UCSD-AML1 (cell line): ENCODE results near the gene LAMB1.
"Not testable (repeated sequence)": the region's sequence is repeated elsewhere in the genome, so short reads cannot be mapped to it uniquely, and the experiment has no call there.

Source experiments
- DNase-seq: peaks from one replicate; lab custom pipeline; 2025; ENCODE audit not compliant: unreplicated experiment; lab: John Stamatoyannopoulos, UW

The LAMB1 gene

DNA sequence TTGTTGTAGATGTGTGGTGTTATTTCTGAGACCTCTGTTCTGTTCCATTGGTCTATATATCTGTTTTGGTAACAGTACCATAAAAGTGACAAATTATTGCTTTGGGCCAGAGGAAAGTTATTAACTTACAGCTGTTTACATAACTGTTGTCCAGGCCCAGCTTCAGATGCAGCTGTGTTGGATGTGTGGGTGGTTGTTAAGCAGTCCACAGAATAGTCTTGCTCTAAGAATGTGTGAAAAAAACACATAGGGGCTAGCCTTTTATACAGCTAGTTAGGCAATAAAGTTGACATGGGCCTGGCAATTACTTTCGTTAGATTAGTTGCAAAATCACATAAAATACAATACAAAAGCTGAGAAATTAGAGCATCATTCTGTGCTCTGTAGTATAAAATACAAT, 80.1 kb downstream of the LAMB1 start:
- no peak for DNase-seq

DNA sequence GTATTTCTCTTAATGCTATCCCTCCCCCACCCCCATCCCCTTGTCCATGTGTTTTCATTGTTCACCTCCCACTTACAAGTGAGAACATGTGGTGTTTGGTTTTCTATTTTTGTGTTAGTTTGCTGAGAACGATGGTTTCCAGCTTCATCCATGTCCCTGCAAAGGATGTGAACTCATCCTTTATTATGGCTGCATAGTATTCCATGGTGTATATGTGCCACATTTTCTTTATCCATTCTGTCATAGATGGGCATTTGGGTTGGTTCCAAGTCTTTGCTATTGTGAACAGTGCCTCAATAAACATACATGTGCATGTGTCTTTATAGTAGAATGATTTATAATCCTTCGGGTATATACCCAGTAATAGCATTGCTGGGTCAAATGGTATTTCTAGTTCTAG, 81.1 kb downstream of the LAMB1 start:
- not testable (repeated sequence) for DNase-seq

DNA sequence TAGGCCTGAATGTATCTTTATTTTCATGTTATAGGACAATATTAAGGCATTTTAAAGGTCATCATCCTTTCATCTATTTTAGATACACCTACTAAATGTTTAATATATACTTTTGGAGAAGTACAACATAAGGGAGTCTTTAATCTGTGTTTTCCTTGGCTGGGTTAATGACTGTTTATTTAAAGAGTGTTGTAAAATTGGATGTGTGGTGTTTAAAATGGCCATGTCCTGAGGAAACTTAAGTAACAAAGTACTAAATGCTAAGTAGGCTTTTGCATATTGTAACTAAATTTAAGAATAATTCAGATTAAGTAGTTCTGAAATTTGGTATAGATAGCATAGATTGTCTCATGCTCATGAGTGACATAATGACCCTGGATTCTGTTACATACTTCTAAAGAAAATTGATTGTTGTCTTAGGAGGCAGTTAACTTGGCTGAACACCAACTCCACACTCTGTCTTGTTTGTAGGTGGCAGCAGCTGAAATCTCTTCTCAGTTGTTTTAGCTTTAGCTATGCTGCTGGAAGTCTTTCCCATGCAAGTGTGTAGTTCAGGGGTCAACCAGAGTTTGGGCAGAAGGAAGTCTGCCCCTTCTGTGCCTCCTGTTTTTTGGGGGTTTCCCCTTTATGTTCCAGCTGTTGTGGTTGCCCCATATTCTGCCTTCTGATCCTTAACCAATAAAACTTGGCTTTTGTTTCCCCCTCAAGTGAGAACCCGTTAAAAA, 82.8 kb downstream of the LAMB1 start:
- DNase-seq: no peak

DNA sequence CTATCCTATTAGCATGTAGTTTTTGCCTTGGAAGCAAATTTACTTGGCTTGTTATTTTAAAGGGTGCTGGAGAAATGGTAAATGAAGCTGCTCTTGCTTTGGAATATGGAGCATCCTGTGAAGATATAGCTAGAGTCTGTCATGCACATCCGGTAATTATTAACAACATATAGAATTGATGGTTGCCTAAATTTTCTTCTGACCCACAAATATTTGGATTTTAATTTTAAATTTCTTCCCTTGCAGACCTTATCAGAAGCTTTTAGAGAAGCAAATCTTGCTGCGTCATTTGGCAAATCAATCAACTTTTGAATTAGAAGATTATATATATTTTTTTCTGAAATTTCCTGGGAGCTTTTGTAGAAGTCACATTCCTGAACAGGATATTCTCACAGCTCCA, 84.0 kb downstream of the LAMB1 start:
- no peak for DNase-seq

DNA sequence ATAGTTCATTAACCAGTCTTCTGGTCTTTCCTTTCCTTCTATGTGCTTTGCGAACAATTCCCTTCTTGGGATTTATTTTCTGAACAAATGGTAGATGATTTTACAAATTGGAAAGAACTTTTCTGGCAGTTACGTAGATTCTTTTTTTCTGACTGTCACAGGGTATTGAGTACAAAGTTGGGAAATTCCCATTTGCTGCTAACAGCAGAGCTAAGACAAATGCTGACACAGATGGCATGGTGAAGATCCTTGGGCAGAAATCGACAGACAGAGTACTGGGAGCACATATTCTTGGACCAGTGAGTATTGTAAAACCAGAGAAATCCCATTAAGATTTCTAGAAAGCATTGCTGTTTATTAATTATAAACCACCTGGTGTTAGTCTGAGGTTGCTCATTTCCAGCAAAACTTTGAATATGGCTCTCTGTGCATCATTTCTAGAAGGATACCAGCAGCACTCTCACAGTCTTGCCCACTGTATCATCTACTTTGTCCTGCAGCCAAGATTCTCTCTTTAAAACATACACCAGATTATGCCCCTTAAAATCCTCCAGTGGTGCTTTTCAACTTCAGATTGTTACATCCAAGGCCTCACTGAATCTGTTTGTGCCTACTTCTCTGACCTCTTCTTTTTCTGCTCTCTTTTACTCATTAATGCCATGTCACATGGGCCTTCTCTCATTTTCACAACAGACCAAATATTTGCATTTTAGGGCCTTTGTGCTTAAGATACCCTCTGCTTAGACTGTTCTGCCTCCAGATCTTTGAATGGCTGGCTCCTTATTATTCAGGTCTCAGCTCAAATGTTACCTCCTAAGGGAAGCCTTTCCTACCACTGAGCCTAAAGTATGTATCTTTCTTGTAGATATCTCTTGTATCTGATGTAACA, 85.0 kb downstream of the LAMB1 start:
- DNase-seq: no peak

DNA sequence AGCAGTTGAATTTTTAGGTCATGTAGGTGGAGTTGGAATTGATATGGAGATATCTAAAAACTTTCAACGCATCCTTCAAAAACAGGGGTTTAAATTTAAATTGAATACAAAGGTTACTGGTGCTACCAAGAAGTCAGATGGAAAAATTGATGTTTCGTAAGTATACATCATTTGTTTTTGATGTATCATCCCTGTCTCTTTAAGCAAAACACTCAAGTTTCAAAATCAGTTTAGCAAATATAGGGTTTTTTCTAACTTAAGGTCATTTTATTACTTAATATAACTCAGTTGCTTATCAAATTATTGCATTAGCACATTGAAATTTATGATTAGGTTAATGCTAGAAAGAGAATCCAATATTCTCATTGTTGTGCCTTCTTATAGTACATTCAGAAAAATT, 87.4 kb downstream of the LAMB1 start:
- DNase-seq: no peak

DNA sequence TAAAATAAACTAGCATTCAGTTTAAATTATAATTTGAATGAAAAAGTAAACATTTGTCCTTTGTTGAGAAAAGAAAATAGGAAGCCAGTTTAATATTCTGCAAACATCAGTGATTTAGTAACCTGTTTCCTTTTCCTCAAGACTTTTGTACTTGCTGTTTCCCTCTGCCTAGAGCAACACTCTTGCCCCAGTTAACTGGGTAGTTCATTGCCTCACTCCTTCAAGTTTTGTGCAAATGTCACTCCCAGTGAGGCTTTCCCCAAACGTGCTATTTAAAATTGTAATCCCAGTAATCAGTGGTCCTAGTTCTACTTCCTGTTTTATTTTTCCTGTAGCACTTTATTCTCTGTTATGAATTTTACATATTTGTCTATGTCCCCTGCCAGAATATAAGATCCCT, 88.1 kb downstream of the LAMB1 start:
- no peak for DNase-seq

DNA sequence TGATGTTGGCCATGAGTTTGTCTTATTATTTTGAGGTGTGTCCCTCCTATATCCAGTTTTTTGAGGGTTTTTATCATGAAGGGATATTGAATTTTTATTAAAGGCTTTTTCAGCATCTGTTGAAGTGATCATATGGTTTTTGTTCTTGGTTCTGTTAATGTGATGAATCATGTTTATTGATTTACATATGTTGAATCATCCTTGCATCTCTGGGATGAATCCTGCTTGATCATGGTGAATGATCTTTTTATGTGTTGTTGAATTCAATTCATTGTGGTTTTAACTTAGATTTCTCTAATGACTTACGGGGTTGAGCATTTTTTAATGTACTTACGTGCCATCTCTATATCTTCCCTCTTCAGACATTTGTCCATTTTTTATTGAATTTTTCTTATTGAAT, 89.1 kb downstream of the LAMB1 start:
- no peak for DNase-seq

DNA sequence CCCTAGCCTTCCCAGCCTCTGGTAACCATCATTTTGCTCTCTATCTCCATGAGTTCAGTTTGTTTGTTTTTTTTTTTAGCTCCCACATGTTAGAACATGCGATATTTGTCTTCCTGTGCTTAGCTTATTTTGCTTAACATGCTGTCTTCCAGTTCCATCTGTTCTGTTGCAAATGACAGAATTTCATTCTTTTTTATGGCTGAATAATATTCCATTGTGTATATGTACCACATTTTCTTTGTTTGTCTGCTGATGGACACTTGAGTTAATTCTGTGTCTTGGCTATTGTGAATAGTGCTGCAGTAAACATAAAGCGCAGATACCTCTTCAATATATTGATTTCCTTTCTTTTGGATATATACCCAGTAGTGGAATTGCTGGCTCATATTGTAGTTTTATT, 91.0 kb downstream of the LAMB1 start:
- DNase-seq: no peak

DNA sequence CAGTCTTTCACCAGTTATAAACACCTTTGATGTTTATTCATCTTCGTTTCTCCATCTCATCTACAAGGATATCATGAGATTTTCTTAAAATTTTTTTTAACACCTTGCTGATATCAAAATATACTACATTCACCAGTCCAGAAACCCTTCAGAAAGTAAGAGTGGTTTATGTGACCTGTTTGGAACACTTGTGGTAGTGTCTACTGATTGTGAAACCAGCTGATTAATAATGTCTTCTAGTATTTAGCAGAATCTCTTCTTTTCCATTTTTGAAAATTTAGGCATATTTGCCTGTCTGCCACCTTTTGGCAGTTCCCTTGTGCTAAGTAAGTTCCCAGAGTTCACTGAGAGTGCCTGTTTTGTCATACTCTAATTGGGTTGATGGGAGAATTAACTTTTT, 93.5 kb downstream of the LAMB1 start:
- no peak for DNase-seq

DNA sequence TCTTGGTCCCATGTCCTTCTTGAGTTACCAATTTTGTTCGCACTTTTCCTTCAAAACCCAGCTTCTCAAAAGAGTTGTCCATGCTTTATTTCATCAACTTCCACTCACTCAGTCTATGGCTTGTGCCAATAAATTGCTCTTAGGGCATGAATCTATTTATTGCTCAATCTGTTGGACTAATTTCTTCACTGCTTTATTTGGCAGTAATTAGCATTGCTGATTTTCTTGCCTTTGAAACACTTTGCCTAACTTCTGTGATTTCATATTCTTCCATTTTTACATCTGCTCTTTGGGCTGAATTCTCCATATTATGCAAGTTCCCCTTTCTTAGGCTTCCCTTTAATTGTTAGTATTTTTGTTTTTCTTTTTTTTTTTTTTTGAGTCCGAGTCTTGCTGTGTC, 95.2 kb downstream of the LAMB1 start:
- no peak for DNase-seq

DNA sequence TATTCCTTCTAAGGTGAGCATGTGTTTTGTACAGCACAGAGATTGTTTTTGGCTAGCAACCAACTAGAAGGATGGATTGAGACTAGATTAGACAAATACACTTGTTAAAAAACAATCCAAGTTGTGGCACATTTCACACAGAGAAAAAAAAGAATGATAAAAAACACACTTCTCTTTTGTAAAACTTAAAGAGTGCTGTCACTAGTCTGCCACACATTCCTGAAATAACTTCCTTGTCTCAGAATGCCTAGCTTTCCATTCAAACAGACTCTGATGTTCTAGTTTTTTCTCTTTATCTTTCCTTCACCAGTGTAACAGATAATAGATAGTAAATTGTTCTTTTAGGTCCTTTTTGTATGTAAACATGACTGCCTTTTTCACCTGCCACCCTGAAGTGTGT, 100.6 kb downstream of the LAMB1 start:
- no peak for DNase-seq

DNA sequence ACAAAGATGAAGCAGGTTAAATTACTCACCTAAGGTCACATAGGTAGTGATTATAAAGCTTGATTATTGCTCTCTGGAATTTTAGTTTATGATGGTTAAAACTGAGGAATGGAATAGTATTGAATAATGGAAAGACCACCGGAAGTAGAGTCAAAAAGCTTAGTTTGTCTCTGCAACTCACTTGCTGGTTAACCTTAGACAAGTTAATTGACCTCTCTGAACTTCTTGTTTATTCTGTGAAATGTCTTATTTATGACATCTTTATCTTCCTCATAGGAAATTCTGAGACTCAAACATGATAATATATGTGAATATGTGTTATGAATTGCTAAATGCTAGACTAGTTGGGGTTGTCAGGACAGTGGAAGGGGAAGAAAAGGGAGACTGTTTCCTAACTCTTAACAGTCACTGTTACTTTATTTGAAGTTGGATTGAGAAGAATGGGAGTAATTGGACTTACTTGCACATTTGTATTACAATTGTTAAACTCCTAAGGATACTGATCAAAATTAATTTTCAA, 102.4 kb downstream of the LAMB1 start:
- no peak for DNase-seq

DNA sequence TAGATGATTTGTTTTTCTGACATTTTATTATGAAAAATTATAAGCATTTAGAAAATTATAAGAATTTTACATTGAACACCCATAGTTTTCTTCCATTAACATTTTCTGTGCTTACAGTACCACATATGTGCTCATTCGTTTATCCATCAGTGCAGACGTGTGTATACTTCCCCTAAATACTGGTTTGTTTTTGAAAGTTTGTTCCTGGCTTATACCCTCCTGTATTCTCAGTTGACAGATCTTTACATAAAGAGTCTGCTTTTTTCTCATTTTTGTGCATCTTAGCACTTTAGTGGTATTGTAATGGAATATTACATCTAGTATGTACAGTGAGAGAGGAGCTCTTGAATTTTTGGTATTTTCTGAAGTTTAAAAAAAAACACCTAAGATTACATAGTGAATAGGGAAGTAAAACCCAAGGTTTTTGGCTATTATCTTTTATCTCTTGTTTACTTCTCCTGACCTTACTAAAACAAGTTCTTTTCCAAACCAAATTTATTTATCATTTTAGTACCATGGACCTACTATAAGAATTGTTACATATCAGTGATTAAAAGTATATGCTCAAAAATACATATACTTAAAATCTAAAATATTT, 103.9 kb downstream of the LAMB1 start:
- no peak for DNase-seq

DNA sequence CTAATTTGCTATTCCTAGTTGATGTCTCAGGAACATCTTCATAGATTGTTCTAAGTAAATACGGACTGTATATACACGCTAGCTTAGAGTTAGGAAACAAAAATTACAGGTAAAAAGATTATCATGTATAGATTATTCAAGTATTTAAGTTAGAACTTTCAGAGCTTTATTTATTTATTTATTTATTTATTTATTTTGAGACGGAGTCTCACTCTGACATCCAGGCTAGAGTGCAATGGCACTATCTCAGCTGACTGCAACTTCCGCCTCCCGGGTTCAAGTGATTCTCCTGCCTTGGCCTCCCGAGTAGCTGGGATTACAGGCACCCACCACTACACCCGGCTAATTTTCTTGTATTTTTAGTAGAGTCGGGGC, 110.6 kb downstream of the LAMB1 start:
- DNase-seq: not testable (repeated sequence)

DNA sequence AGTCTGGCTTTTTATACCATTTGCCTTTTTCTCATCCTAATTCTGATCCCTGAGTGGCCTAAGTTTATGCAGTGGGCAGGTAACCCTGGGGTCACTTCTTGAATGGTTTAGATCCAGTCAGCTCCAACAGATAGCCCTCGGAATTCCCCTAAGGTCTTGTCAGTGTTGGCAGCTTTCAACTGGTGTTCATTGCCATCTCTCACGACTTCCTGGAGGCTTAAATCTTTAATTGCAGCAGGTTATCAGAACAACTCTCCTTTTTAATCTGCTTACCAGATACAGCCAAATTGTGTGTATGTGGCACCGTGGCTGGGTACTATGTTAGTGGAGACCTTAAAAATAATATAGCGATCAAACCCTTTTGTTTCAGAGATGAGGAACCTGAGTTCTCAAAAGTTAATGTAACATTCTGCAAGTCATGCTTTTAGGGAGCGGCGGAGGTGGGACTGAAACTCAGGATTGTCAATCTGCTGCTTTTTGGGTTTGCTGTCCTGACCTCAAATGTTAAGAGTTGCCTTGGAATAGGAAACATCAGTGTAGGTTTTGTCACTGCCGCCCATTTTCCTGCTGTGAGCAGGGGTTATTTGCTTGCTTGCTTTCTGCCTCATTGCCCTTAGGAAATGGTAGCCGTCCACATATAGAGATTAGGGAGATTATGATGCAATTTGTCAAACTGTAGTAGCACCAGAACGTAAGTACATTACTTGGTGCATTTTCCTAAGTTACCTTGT, 111.2 kb downstream of the LAMB1 start:
- peak; percentile 10 for DNase-seq

DNA sequence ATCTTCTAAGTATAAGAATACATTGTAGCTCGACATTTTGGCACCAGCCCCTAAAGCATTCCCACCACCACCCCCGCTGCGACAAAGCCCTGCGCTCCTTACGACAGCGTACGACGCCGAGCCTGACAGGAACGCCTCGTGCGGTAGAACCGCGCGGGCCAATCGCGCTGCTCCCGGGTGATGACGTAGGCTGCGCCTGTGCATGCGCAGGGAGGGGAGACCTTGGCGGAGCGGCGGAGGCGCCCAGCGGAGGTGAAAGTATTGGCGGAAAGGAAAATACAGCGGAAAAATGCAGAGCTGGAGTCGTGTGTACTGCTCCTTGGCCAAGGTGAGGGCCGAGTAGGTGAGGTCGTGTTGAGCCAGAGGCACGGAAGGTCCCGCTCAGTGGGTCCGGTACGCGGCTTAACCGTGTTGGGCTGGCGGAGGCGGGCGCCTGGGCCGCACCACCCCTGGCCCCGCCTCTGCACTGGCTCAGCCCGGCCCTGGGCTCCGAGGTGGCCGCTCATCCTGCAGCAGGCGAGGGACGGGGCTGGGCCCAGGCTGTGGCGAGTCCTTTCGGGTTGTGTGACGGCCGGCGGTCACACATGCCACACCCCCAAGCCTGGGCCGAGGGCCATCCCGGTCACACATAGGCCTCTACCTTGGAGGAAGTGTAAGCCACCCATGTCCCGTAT, 111.9 kb downstream of the LAMB1 start, which contains the start of gene DLD:
Gene DLD (plus strand): TSS at position 222 of the 674 bp plus-strand sequence. CDS start 68 bp downstream, at position 290.
- peak; percentile 84 for DNase-seq

DNA sequence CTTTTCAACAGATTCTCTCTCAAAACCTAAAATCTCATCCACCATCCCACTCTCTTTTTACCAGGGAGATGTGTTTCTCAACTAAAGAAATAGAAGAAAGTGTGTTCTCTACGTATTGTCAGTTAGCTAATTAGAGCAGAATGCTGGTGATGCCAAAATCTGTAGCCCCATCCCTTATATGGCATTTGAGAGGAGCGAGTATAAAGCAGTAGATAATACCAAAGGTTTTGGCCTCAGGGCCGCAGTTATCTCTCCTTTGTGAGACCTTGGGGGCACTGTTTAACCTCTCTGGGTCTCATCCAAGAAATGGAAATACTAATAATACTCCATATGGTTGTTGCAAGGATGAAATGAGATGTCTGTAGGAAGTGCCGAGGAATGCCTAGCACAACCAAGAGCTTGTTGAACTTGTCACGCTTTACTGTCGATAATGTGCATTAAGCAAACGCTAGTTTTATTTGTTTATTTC, 112.4 kb downstream of the LAMB1 start:
- no peak for DNase-seq

DNA sequence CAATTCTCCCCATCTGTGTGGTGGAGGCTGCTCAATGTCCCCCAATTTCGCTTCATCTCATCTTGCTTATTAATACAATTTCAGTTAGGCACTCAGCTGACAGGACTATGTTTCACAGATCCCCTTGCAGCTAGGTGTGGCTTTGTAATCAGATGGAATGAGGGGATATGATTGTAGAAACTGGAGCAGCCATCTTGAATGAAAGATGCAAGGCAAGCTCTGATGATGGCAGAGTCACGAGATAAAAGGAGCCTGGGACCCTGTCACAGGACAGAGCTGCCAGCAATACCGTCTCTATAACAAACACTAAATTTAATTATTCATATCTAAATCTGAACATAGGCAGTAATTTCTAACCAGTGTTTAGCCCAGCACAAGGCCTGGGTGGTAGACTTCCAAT, 113.0 kb downstream of the LAMB1 start:
- no peak for DNase-seq

DNA sequence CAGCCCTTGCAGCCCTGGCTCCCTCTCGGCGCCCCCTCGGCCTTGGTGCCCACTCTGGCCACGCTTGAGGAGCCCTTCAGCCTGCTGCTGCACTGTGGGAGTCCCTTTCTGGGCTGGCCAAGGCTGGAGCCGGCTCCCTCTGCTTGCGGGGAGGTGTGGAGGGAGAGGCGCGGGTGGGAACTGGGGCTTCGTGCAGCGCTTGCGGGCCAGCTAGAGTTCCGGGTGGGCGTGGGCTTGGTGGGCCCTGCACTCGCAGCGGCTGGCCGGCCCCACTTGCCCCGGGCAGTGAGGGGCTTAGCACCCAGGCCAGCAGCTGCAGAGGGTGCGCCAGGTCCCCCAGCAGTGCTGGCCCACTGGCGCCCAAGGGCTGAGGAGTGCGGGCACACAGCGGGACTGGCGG, 115.1 kb downstream of the LAMB1 start:
- DNase-seq: not testable (repeated sequence)
